ENCODE data around the gene GNA14.

GRCh38 chr9:77403239-77403638, 244.9 kb downstream of the GNA14 start:
- TF ChIP-seq CTCF (conservative IDR thresholded peaks at IDR 0.05; ENCODE audit: low read depth in 2 of 2) (no peak), POLR2AphosphoS5 (IDR thresholded peaks at IDR 0.05; ENCODE audit: low read depth) (no peak)

Data from GM23338 (cell line).